HG03039 (cell line): ENCODE data around the gene ALCAM.
A peak's percentile ranks its signal among the peaks of the same experiment; 100 is the strongest.

Source experiments
- ATAC-seq: cut with Tn5 transposase; IDR thresholded peaks from one replicate; pipeline ENCODE4 v1.9.1; 2021; ENCODE audit warnings: mild to moderate bottlenecking, moderate library complexity; ENCODE audit not compliant: unreplicated experiment

Gene ALCAM

DNA sequence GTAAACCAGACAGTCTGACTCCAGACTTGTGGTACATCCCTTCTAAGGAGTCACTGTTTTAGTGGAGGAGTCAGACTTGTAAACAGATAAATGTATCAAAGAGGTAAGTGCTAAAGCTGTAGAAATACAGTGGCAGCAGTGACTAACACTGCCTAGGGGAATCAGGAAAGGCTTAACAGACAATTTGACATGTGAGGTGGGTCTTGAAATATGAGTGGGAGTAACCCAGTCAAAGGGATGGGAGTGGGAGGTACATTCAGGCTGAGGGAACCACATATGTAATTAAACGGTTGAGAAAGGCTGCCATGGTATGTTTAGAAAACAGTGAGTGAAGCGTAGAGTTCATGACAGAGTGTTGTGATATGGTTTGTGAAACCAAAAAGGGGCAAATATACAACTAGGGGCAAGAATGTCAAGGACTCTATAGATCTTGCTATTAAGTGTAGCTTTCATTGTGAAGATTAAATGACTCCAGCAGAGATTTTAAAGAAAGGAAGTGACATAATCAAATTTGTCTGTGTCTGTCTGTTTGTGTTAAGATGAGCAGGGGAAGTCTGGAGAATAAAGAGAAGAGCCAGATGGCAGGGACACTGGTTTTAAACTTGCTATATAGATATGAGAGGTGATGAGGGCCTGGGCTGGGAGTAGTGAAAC lies 11.2 kb upstream of the ALCAM start:
- no peak for ATAC-seq

DNA sequence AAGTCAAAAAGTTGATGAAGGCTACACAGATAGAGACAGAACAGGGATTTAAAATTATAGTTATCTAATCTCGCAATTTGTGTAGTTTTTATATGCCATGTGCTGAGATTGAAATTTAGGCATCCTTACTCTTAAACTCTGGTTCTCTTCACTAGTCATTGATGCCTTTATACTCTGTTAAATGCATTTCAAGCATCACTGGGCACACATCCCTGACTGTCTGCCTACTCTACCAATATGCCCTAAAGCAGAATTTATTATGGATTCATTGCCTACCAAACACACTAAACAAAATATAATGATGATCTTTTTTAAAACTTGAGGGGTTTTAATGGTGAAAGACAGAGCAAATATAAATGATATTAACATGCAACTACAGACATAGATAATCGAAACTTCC lies 10.3 kb upstream of the ALCAM start:
- ATAC-seq, result no peak

DNA sequence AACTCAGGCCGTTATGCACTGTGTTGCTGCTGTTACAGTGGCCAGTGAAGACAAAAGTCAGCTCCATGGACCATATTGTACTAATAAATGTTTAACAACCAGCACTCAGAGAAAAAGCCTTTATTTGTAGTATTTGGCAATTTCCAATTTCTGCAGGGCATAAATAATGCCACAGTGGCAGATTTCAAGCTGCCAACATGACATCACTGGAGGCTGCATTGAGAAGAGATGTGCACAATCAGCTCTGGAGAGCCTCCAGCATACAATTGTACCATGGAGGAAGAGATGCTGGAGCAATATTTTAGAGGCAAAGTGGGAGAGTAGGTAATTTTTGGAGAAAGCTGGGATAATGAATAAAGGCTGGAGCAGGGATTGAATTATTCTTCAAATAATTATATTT lies 9.7 kb upstream of the ALCAM start:
- ATAC-seq, result no peak

DNA sequence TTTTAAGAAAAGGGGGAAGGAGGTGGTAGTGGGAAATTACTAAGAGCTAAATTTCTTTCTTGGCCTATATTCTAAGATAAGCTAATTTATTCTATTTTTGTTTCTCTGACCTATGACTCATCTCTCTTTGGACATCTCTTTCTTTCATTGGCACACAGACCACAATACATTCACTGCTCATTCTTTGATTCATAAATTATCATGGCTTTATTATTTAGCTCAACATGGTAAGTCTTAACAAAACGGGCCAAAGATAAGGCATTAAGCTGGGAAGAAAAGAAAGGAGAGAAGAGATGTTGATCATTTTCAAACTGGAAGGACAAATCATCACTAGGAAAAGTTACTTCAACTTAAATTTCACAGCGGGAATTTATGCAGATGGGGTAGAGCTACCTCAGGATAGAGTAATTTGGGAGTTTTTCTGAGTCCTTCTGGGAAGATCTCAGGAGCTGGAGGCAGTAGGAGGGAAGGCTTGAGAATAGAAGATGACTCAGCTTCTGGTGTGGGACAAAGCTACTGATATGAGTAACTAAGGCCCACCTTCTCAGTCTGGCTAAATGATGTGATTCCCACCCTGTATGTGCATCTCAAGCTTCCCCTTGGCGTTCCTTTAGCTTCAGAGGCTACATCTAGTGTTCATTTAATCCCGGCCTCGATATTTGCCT lies 7.5 kb upstream of the ALCAM start:
- peak; percentile 50 for ATAC-seq

DNA sequence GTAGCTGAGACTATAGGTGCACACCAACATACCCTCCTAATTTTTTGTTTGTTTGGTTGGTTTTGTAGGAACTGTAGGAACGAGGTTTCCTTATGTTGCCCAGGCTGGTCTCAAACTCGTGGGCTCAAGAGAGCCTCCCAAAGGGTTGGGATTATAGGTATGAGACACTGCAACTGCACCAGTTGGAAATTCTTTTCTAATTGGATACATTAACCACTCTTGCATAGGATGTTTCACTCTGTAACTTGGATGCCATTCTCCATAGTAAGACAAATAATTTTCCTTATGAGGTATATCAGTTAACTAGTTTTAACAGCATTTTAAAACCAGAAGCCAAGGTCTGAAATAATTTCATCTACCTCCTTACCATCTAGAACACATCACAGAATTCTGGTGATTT lies 6.7 kb upstream of the ALCAM start:
- ATAC-seq, result no peak

DNA sequence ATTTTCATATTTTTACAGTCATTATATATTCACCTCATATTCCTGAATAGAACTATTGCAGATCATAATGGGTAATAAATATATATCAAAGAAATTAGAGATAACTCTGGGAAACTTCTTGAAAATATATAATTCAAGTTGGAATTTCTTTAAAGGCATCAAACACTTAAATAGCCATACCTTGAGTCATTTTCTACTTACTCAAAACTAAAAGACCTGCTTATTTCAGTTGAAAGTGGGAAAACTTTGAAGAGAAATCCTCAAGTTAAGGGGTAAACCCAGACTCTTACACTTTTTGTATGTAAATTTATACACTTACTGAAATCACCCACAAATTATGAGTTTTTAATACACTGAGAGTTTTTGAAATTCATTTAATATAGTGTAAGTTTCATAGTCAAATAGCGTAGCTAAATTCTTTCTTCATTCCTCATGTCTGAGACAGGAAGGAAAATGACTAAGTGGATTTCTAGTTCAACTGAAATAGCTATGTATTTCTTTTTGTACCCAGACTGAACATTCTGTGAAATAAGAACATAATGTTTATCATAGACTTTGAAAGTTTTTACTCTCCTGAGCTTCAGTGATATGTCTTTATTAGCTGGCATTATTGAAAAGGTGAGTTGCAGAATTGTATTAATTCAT lies 4.6 kb upstream of the ALCAM start:
- ATAC-seq, result no peak

DNA sequence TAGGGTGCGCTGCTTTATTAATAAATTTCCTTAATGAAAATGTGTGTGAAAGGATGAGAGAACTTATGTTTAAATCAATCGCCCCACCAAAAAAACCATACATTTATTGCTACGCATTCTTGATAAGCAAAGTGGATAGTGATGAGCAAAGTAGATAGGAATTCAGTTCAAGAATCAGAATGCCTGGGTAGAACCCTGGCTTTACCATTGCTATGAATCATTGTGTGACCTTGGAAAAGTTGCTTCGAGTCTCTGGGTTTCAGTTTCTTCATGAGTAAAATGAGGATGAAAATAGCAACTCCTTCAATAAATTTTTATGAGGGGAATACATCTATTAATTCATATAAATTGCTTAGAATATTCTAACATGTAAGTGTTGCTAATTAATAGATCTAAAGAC lies 2.6 kb upstream of the ALCAM start:
- no peak for ATAC-seq

DNA sequence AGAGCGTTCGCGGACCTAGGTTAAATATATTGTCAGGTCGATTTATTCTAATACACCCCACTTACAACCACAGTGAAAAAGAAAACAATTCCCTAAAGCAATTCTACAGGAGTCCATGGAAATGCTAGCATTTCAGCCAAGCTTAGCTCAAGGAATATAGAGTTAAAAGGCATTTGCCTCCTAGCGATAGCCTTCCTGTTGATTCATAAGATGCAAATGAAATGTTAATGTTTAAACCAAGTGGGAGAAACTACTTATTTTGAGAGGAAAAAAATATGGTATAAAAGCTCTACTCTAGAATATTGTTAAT lies 1.7 kb upstream of the ALCAM start:
- no peak for ATAC-seq

DNA sequence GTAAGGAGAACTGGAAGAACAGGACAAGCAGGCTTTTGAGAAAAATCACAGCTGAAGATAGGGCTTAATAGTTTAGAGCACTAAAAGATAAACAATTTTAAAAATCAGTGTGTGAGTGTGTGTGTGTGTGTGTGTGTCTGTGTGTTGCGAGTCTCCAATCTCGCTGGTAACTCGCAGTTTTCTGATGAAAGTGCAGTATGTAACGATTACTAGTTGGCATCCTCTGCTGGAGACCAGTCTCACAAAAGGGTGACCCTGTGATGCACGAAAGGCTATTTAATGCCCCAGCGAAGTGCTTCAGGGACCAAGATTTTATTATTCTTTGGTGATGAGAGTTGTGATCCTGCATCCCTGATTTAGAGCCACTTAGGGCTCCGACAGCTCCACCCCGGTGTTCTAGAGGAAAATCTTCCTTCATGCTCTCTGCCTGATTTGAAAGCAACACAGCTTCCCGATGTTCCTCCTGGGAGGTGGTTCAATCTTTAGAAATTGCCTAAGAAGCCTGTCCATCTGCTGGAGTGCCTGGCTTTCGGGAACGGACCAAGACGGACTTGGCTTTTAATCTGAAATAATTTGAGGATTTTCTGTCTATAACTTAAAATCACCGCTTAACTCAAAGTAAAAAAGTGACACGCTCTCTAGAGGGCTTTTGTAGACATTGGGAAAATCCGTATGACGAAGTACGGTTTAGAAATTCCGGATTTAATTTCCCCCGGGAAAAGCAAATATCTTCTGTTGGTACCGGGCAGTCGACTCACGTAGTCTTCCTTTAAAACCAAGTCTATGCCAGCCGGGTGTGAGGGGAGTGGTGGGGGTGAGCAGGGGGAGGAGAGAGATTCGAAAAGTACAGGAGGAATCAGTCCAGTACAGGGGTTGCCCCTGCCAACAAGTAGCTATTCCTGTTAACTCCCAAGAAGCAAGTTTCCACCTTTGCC lies 1.1 kb upstream of the ALCAM start:
- ATAC-seq, result no peak

DNA sequence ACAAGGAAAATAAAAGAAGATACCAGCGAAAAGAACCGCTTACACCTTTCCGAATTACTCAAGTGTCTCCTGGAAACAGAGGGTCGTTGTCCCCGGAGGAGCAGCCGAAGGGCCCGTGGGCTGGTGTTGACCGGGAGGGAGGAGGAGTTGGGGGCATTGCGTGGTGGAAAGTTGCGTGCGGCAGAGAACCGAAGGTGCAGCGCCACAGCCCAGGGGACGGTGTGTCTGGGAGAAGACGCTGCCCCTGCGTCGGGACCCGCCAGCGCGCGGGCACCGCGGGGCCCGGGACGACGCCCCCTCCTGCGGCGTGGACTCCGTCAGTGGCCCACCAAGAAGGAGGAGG lies 325 bp downstream of the ALCAM start:
- no peak for ATAC-seq

DNA sequence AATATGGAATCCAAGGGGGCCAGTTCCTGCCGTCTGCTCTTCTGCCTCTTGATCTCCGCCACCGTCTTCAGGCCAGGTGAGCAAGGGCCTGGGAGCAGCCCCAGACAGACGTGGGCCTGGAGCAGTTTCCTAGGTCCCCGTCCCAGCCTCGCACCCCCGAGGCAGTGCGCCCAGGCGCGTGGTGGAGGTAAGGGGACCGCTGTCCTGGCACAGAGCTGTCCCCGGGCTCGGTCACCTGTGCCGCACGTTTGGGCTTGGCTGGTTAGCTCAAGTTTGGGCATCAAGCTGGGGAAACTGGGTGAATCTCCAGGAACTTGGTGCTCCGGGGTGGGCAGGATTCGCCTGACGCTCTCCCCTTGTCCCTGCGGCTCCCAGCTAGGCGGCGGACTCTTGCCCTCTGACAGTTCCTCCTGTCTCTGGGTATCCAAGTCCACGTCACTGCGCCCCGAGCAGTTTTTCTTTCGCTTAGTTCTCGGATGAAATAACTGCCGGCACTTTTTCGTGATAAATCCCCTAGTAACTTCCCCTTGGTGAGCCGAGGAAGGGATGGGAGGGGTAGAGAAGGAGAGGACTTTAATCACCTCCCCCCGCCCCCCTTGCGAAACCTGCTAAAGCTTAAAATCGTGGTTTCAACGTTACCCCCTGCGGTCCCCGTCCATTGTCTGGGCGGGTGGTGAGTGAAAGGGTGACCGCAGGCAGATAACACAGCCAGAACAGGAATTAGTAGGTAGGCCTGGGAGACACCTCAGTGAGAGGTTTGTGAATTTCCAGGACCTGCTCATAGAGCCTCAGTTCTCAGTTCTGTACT lies 901 bp downstream of the ALCAM start:
- ATAC-seq, result peak; percentile 35

DNA sequence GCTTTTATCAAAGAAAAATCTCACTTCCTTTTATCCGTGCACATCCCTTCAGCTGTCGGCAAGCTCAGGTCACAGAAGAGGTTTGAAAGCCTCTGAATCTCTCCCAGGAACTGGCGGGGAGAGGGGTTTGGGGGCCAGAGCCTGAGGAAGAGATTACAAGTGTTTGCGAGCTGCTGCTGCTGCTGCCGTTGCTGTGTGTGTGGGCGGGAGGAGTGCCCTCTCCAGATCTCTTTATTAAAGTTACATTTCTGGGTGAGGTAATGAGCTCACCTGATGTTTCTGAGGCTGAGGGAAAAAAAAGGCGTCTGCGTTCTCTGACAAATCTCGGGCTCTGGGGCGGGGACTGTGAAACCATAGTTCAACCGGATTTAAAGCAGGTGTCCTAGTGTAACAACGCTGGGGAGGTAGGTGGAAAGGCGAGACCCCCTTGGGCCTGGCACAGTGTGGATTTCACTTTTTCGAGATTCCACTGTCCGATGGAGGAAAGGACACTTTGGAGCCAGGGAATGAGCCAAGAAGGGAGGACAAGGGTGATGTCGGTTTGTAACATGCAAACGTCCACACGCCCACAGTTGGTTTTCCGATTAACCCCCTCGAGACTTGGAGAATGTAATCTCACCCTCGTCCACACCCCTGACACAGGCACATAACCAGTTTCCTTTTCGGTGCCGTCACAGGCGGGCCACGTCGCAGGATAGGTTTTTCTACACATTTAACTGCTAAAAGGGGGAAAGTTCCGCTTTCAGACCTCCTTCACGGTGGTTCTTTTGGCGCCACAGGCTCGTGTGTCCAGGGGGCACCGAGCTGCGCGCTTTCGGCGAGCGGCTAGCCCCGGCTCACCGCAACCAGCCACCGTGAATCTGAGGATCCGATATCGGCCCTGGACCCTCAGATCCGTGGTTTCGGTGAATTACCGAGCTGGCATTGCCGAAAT lies 2.1 kb downstream of the ALCAM start:
- ATAC-seq, result peak; percentile 15

DNA sequence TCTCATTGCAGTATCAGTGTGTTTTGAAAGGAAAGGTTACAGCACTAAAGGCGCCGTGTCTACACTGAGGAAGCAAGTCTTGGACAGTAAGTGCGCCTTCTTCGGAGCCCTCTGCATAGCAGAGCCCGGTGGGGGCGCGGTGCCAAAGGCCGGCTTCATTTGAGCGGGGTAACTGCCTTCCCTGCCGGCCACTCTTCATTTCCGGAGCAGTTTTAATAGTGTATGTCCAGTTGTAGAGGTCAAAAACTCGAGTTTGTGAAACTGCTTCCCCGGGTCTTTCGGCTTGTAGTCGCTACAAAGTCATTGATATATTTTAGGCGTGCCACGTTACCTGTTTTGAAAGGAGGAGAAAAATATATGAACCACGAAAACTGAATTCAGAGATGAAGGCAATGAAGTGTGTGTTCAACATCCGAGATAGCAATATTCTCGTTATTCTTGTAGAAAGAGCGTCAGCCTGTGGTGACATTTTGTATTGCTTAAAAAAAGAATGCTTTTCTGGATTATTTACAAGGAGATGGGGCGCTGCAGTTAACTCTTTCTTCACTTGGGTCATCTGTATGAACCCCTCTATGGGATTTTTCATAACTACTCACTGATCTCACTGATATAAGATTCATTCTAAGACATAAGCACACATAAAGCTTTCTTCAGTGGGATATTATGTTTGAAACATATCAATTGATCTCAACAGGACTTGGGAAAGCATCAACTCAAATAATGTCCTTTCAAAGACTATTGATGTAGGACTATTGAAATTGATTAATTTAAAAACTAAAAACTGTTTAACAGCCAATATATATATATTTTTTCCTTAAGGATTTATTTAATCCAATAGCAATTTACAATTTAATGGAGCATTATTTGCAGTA lies 3.0 kb downstream of the ALCAM start:
- ATAC-seq, result no peak

DNA sequence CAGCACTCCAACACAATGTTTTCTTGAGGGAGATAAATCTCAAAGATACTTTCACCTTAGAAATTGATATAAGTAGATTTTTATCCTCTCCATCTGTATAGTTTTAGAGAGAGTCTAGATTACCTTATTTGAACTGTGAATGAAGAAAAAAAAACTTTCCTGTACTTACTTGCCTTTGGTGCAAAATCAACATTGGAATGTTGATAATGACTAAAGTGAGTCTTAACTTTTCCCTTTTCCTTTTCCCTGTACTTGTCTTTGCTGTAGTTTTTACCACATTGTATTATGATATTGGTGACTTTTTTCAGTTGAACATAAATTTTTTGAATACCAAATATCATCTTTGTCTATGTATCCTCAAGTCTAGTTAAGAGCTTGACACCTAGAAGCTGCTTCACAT lies 6.7 kb downstream of the ALCAM start:
- ATAC-seq, result no peak

DNA sequence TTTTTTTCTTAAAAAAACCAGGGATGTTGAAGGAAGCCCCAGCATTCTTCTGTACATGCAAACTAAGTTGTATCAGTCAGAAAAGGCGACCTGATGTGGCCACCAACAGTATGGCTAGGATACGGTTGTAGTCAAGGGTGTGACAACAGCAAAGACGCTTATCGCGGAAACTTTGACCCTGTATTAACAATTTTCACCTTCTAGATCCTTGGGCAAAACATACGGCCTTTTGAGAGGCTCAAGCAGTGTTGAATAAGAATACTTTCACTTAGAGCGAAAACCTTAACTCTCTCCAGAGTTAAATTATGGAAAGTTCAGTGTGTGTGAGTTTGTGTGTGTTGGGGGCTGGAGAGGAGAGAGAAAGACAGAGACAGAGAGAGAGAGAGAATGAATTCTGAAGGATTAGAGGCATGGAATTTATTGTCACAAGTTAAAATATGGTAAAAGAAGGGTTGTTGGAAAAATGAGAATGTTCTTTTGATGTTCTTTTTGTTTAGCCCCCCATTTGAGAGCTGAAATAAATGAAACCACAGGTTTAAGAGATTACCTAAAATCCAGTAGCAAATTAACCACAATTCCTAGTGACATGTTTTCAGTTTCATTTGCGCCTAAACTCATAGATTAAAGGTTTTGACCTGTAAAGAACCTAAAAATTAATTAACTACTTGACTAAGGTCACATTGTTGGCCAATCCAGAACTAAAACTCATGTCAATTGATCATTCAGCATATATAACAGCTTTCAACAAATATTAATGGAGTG lies 9.2 kb downstream of the ALCAM start:
- ATAC-seq, result no peak

DNA sequence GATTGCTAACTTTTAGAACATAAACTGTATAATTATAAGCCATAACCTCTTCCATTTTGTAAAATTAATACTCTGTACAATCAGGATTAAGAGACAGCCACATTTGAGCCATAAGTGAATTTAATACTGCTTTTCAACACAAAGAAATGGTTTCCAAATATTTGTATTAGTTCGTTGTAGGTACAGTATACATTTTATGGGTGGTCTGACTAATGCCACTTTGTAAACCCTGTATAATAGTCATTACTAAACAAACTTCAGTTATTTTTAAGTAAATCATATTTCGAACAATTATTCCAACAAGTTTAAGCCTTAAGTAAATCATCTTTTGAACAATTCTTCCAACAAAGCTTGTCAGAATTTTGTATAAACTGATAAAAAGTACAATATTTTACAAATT lies 11.0 kb downstream of the ALCAM start:
- no peak for ATAC-seq

DNA sequence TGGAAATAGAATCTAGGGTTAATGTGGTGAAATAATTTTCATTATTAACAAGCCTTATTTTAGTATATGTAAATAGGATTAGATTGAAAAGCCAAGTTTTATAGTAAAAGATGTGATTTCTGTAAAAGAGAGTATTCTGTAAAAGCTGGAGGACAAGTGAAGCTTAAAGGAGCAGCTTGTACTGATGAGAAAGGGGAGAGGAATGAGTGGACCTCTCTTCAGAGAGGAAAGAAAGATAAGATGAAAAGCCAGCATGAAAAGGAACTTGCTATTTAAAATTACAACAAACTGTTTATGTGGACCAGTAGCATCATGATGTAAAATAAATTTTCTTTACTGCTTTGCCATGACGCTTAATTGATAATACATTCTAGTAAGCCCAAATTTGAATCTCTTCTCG lies 18.5 kb downstream of the ALCAM start:
- ATAC-seq, result no peak
